ENCODE results near the gene TRIB2. TPM values are rescaled to one million over a fixed set of nuclear protein-coding genes. Genes with fewer than 3 reads are reported as not detected.

TRIB2 gene
- total RNA-seq, 1 donor from 2014 or later: 68.8 TPM

DNA sequence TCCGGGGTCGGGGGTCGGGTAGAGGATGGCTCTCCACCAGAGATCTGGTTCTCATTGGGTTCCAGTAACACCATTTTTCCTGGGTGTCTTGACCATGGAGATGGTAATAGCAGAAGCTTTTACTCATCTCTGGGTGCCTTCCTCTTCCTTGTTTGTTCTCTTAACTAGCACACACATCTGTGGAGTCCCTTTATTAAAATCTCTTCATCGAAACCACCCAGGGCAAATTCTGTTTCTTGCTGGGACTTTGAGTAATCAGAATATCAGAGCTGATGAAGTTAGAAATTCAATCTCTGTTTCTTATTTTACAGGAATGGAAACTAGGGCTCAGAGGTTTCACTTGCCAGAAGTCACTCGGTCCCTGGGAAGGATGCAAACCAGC, 15.0 kb upstream of the TRIB2 start:
- no peaks in the 10 kb centered on the region for H3K9me3 ChIP-seq (ENCODE audit: low read depth)
- H3K79me2 ChIP-seq (ENCODE audit: low read depth): no peaks in the 10 kb centered on the region
- no peaks in the 10 kb centered on the region for H3K36me3 ChIP-seq
- no peaks in the 10 kb centered on the region for H4K20me1 ChIP-seq (ENCODE audit: low read depth)
- no peak overlapping the region for H3K27ac Mint-ChIP-seq
- no peaks in the 10 kb centered on the region for H3F3A ChIP-seq (ENCODE audit: low read depth)
- no peaks in the 10 kb centered on the region for H3K36me3 Mint-ChIP-seq
- no peaks in the 10 kb centered on the region for H3K4me1 ChIP-seq
- H3K27me3 ChIP-seq: no peaks in the 10 kb centered on the region
- H3K27me3 Mint-ChIP-seq (ENCODE audit: insufficient read depth, low read depth): peaks cover 10% of the 10 kb centered on the region
- H3K4me1 Mint-ChIP-seq: peaks cover 23% of the 10 kb centered on the region
- H2AFZ ChIP-seq (replicated peaks): no peak overlapping the region
- no peak overlapping the region for H3K9ac ChIP-seq
- TF ChIP-seq EZH2phosphoT487 (IDR thresholded peaks at IDR 0.05): no peak
- TF ChIP-seq EZH2 (IDR thresholded peaks at IDR 0.05): no peak
- TF ChIP-seq, protein P1, sequence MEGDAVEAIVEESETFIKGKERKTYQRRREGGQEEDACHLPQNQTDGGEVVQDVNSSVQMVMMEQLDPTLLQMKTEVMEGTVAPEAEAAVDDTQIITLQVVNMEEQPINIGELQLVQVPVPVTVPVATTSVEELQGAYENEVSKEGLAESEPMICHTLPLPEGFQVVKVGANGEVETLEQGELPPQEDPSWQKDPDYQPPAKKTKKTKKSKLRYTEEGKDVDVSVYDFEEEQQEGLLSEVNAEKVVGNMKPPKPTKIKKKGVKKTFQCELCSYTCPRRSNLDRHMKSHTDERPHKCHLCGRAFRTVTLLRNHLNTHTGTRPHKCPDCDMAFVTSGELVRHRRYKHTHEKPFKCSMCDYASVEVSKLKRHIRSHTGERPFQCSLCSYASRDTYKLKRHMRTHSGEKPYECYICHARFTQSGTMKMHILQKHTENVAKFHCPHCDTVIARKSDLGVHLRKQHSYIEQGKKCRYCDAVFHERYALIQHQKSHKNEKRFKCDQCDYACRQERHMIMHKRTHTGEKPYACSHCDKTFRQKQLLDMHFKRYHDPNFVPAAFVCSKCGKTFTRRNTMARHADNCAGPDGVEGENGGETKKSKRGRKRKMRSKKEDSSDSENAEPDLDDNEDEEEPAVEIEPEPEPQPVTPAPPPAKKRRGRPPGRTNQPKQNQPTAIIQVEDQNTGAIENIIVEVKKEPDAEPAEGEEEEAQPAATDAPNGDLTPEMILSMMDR (IDR thresholded peaks at IDR 0.05): no peak
- no peak overlapping the region for H3K4me3 ChIP-seq
- H3K9me3 Mint-ChIP-seq: peaks cover 1% of the 10 kb centered on the region
- no peak overlapping the region for H3K4me3 Mint-ChIP-seq
- H3K4me2 ChIP-seq: no peak overlapping the region
- H3K27ac ChIP-seq: no peak overlapping the region
- DNase-seq (ENCODE audit: low spot score): no peak

DNA sequence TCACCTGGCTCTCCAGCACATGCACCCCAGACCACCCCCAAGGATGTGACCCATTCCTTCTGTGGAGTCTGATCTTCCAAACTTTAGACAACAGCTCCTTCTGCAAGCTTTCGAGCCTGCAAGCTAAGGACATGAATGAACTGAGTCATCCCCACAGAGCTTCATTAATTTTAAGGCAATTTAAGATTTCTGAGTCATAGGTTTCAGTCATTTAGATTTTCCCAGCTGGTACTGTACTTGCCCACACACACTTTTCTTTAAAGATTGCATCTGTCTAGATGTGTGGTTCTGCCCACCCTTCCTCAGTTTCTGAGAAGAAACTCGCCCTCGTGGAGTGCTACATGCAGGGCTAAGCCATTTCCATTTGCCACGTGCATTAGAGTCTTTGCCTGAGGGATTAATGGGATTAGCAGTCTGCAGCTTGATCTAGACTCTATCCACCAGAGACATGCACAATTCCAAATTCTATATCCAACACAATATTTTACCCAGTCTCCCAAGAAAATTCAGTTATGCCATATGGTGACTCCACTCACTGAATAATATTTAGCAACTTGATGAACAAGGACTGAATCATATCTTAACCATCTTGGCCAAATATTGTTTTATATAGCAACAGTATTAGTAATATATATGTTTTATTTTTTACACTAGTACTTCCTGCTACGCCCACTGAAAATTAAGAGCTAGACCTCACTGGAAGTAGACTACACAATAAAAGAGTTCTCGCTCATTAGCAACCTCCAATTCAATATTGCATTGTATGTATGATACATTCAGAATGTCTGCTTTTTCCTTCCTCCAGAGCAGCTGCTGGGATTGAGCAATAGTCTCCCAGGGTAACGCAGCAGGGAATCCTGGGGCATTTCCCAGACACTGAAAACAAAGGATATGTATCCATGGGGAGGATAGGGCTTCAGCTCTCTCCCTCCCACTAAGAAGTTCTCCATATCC, 14.3 kb upstream of the TRIB2 start:
- no peak overlapping the region for H3K9ac ChIP-seq
- no peaks in the 10 kb centered on the region for H3K27me3 ChIP-seq
- no peaks in the 10 kb centered on the region for H3K36me3 ChIP-seq
- Mint-ChIP-seq H3K36me3 (no peaks in the 10 kb centered on the region), H3K27me3 (ENCODE audit: insufficient read depth, low read depth) (peaks cover 10% of the 10 kb centered on the region), H3K27ac (no peak overlapping the region), H3K4me1 (peaks cover 23% of the 10 kb centered on the region), H3K9me3 (peaks cover 1% of the 10 kb centered on the region), H3K4me3 (peak overlapping the region; percentile 11)
- no peaks in the 10 kb centered on the region for H3K4me1 ChIP-seq
- H3K4me2 ChIP-seq: no peak overlapping the region
- no peak overlapping the region for H3K27ac ChIP-seq
- no peaks in the 10 kb centered on the region for H3F3A ChIP-seq (ENCODE audit: low read depth)
- no peaks in the 10 kb centered on the region for H4K20me1 ChIP-seq (ENCODE audit: low read depth)
- no peaks in the 10 kb centered on the region for H3K9me3 ChIP-seq (ENCODE audit: low read depth)
- peak; percentile 12 for DNase-seq (ENCODE audit: low spot score)
- H2AFZ ChIP-seq (replicated peaks): no peak overlapping the region
- H3K79me2 ChIP-seq (ENCODE audit: low read depth): no peaks in the 10 kb centered on the region
- TF ChIP-seq EZH2 (IDR thresholded peaks at IDR 0.05) (no peak), EZH2phosphoT487 (IDR thresholded peaks at IDR 0.05) (no peak)
- TF ChIP-seq, protein P1 (IDR thresholded peaks at IDR 0.05): no peak
- H3K4me3 ChIP-seq: no peak overlapping the region

DNA sequence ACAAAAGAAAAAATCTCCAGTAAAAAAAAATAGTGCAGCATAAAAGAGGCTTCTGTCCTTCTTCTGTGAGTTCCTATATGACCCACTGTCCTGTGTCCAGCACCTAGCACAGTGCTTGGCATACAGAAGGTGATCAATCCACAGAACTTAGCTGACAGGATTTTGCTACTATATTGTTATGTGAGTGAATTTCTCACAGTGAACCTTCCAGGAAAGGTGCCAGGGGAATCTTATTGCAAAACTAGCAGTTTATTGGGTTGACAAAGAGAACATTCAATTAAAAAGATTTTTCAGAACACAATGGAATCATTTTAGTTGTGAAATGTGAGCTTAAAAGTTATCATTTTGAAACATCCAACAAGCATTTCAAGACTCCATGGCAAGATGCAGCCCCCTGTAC, 12.4 kb upstream of the TRIB2 start:
- H3K4me3 Mint-ChIP-seq: no peak overlapping the region
- no peak overlapping the region for H2AFZ ChIP-seq (replicated peaks)
- H4K20me1 ChIP-seq (ENCODE audit: low read depth): no peaks in the 10 kb centered on the region
- no peaks in the 10 kb centered on the region for H3K79me2 ChIP-seq (ENCODE audit: low read depth)
- no peaks in the 10 kb centered on the region for H3K36me3 ChIP-seq
- TF ChIP-seq, protein P1 (IDR thresholded peaks at IDR 0.05): no peak
- TF ChIP-seq EZH2phosphoT487 (IDR thresholded peaks at IDR 0.05) (no peak), EZH2 (IDR thresholded peaks at IDR 0.05) (no peak)
- peaks cover 1% of the 10 kb centered on the region for H3K9me3 Mint-ChIP-seq
- H3K9ac ChIP-seq: no peak overlapping the region
- no peaks in the 10 kb centered on the region for H3K36me3 Mint-ChIP-seq
- H3K27ac ChIP-seq: no peak overlapping the region
- H3K27ac Mint-ChIP-seq: no peak overlapping the region
- no peaks in the 10 kb centered on the region for H3F3A ChIP-seq (ENCODE audit: low read depth)
- peaks cover 23% of the 10 kb centered on the region for H3K4me1 Mint-ChIP-seq
- DNase-seq (ENCODE audit: low spot score): no peak
- H3K27me3 Mint-ChIP-seq (ENCODE audit: insufficient read depth, low read depth): peaks cover 8% of the 10 kb centered on the region
- H3K4me3 ChIP-seq: no peak overlapping the region
- H3K4me2 ChIP-seq: no peak overlapping the region
- H3K4me1 ChIP-seq: no peaks in the 10 kb centered on the region
- H3K9me3 ChIP-seq (ENCODE audit: low read depth): no peaks in the 10 kb centered on the region
- no peaks in the 10 kb centered on the region for H3K27me3 ChIP-seq
